ENCODE data around the gene ENO2.

Gene ENO2

DNA sequence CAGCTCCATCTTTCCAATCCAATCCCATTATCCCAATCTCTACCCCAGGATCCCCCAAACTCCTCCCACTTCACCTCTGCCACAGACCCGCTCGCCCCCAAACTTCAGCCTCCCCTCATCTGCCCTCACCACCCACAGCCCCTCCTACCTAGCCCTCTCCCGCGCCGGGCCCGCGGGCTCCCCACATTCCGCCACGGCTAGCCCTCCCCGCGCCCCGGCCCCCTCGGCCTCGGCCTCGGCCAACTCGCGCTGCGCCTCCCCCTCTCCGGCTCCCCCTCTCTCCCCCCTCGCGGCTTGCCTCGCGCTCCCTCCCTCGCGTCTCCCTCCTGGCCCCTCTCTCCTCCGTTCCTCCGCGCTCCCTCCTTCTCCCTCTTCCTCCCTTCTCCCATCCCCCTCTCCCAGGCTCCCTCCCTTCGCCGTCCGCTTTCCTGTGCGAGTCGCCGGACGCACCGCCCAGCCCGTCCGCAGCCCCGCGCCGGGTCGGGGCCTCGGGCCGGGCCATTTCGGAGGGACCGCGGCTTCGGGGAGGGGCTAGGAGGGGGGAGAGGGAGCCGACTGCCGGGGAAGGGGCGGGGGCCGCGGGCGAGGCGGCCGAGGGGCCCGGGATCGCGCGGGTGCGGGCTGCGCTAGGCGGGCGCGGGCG, 13.1 kb downstream of the ENO2 start, which contains the start of gene ATN1:
ATN1 (plus strand) TSS at position 581 of the 643 bp plus-strand sequence. CDS start 6,043 bp downstream, outside the sequence.
- peak; percentile 82 for DNase-seq (ENCODE audit: low read depth)
- TF ChIP-seq, protein P1, sequence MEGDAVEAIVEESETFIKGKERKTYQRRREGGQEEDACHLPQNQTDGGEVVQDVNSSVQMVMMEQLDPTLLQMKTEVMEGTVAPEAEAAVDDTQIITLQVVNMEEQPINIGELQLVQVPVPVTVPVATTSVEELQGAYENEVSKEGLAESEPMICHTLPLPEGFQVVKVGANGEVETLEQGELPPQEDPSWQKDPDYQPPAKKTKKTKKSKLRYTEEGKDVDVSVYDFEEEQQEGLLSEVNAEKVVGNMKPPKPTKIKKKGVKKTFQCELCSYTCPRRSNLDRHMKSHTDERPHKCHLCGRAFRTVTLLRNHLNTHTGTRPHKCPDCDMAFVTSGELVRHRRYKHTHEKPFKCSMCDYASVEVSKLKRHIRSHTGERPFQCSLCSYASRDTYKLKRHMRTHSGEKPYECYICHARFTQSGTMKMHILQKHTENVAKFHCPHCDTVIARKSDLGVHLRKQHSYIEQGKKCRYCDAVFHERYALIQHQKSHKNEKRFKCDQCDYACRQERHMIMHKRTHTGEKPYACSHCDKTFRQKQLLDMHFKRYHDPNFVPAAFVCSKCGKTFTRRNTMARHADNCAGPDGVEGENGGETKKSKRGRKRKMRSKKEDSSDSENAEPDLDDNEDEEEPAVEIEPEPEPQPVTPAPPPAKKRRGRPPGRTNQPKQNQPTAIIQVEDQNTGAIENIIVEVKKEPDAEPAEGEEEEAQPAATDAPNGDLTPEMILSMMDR (conservative IDR thresholded peaks at IDR 0.05; ENCODE audit: low read depth, low read length): no peak
- H3K4me3 ChIP-seq (ENCODE audit: low read depth, low read length): peak within 1 kb of the TSS; percentile 79

- peak overlapping the region; percentile 79 for H3K4me3 ChIP-seq (ENCODE audit: low read depth, low read length)
- DNase-seq (ENCODE audit: low read depth): no peak
- TF ChIP-seq, protein P1 (conservative IDR thresholded peaks at IDR 0.05; ENCODE audit: low read depth, low read length): no peak
These were observed 13.8 kb downstream of the ENO2 start for GRCh38 chr12:6928022-6928702.

DNA sequence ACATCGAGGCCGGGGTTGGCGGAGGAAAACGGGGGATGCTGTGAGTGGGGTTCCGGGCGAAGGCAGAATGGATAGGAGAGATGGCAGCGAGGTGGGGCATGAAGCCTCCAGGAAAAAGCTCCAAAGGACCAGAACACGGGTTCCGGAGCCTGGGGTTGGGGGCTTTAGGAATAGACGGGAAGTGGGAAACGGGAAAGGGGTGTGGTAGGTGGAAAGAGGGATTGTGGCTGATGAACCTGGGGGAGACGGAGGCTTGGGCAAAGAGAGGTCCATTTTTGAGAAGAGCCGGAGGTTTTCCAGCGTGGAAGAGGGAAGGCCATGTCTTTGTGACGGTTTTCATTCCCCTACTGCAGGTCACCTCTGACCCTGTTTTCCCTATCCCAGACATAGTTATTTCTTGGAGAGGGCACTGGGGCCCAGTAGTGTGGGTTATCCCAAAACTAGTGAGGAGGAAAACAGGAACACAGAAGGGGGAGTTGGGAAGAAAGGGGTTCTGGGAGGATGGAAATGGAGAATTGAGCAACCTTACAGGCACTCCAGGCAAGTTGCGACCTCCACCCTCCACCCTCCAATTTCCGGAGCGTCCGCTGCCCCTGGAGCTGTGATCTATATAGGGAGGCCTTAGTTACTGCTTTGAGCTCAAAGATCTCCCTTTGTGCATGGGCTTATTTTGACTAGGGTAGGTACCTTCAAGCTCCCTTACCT, 14.5 kb downstream of the ENO2 start:
- TF ChIP-seq, protein P1 (conservative IDR thresholded peaks at IDR 0.05; ENCODE audit: low read depth, low read length): no peak
- peak overlapping the region; percentile 79 for H3K4me3 ChIP-seq (ENCODE audit: low read depth, low read length)
- no peak for DNase-seq (ENCODE audit: low read depth)

- no peak for DNase-seq (ENCODE audit: low read depth)
- peak overlapping the region; percentile 79 for H3K4me3 ChIP-seq (ENCODE audit: low read depth, low read length)
- TF ChIP-seq, protein P1 (conservative IDR thresholded peaks at IDR 0.05; ENCODE audit: low read depth, low read length): no peak
These were observed 15.4 kb downstream of the ENO2 start for GRCh38 chr12:6929466-6930452.

- TF ChIP-seq, protein P1 (conservative IDR thresholded peaks at IDR 0.05; ENCODE audit: low read depth, low read length): no peak
- no peak for DNase-seq (ENCODE audit: low read depth)
- H3K4me3 ChIP-seq (ENCODE audit: low read depth, low read length): no peak overlapping the region
These were observed 18.4 kb downstream of the ENO2 start for GRCh38 chr12:6932766-6933165.

- TF ChIP-seq, protein P1 (conservative IDR thresholded peaks at IDR 0.05; ENCODE audit: low read depth, low read length): no peak
- H3K4me3 ChIP-seq (ENCODE audit: low read depth, low read length): no peak overlapping the region
- peak; percentile 79 for DNase-seq (ENCODE audit: low read depth)
These were observed 19.7 kb downstream of the ENO2 start for GRCh38 chr12:6934110-6934509.

Measured in choroid plexus epithelial cell (primary cell).